ENCODE results near the gene OGN.

DNA sequence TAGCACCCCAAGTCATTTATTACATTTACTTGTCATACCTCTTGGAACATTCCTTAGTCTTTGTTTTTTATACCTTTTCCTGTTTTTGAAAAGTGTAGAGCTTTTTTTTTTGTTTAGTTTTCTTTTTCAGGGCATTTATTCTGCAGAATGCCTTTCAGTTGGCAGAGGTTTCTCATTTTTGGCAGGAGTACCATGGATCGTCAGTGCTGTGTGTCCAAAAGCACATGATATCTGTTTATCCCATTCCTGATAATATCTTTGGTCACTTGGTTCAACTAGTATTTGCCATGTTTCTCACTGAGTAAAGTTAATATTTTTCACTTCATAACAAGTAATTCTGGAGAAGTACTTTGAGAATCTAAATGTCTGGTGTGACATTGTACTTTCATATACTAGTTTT lies 10.7 kb downstream of the OGN start:
- TF ChIP-seq POLR2A (IDR thresholded peaks at IDR 0.05): no peak
- TF ChIP-seq, protein P1, sequence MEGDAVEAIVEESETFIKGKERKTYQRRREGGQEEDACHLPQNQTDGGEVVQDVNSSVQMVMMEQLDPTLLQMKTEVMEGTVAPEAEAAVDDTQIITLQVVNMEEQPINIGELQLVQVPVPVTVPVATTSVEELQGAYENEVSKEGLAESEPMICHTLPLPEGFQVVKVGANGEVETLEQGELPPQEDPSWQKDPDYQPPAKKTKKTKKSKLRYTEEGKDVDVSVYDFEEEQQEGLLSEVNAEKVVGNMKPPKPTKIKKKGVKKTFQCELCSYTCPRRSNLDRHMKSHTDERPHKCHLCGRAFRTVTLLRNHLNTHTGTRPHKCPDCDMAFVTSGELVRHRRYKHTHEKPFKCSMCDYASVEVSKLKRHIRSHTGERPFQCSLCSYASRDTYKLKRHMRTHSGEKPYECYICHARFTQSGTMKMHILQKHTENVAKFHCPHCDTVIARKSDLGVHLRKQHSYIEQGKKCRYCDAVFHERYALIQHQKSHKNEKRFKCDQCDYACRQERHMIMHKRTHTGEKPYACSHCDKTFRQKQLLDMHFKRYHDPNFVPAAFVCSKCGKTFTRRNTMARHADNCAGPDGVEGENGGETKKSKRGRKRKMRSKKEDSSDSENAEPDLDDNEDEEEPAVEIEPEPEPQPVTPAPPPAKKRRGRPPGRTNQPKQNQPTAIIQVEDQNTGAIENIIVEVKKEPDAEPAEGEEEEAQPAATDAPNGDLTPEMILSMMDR (IDR thresholded peaks at IDR 0.05): no peak

Data from transverse colon (tissue), 3 donors.